Trophoblast cell (in vitro differentiated cells and primary cell): ENCODE results near the gene APBA1.

Experiments
- DNase-seq, 2 donors: peaks; one replicate each; pipeline ENCODE4 v3.0.0-alpha.2; 2016
- H2AFZ ChIP-seq: 2 replicates; pipeline ENCODE4 v1.6.1; 2013; ENCODE audit warnings: low read length, moderate library complexity, mild to moderate bottlenecking; ENCODE audit not compliant: insufficient read depth, poor library complexity
- H2AK5ac ChIP-seq: 2 replicates; pipeline ENCODE4 v1.6.1; 2013; ENCODE audit warnings: mild to moderate bottlenecking, low read length
- H2BK120ac ChIP-seq: 2 replicates; pipeline ENCODE4 v1.6.1; 2013; ENCODE audit warnings: low read length, mild to moderate bottlenecking, moderate library complexity; ENCODE audit not compliant: insufficient read depth, poor library complexity
- H2BK12ac ChIP-seq: 2 replicates; pipeline ENCODE4 v1.6.1; 2013; ENCODE audit warnings: mild to moderate bottlenecking, low read length, moderate library complexity
- H2BK5ac ChIP-seq: 2 replicates; pipeline ENCODE4 v1.6.1; 2013; ENCODE audit warnings: low read length, low read depth, moderate library complexity, mild to moderate bottlenecking; ENCODE audit not compliant: poor library complexity
- H3K14ac ChIP-seq: 2 replicates; pipeline ENCODE4 v1.6.1; 2013; ENCODE audit warnings: mild to moderate bottlenecking, low read length
- H3K18ac ChIP-seq: 2 replicates; pipeline ENCODE4 v1.6.1; 2013; ENCODE audit warnings: mild to moderate bottlenecking, low read length
- H3K23ac ChIP-seq: 2 replicates; pipeline ENCODE4 v1.6.1; 2013; ENCODE audit warnings: low read length
- H3K27ac ChIP-seq: 2 replicates; pipeline ENCODE4 v1.5.1; 2013; ENCODE audit warnings: low read depth, mild to moderate bottlenecking, inconsistent platforms, low read length, moderate library complexity
- H3K27me3 ChIP-seq: 2 replicates; pipeline ENCODE4 v1.6.1; 2013; ENCODE audit warnings: inconsistent platforms, mild to moderate bottlenecking, low read length, moderate library complexity; ENCODE audit not compliant: insufficient read depth
- H3K36me3 ChIP-seq, 2 experiments: 1 replicate in 1 of 2; 2 replicates in 1 of 2; pipeline ENCODE4 v1.6.1; 2013; ENCODE audit warnings: low read length in 2 of 2, mild to moderate bottlenecking in 2 of 2, moderate library complexity in 1 of 2; ENCODE audit not compliant: insufficient read depth in 2 of 2, control insufficient read depth in 1 of 2
- H3K4ac ChIP-seq: 2 replicates; pipeline ENCODE4 v1.6.1; 2013; ENCODE audit warnings: low read depth, mild to moderate bottlenecking, low read length, moderate library complexity
- H3K4me1 ChIP-seq, 2 experiments: 1 replicate in 1 of 2; 2 replicates in 1 of 2; pipeline ENCODE4 v1.6.1; 2013; ENCODE audit warnings: low read length in 2 of 2, mild to moderate bottlenecking in 2 of 2, moderate library complexity in 1 of 2; ENCODE audit not compliant: insufficient read depth in 2 of 2, control insufficient read depth in 1 of 2
- H3K4me2 ChIP-seq: 2 replicates; pipeline ENCODE4 v1.6.1; 2013; ENCODE audit warnings: inconsistent platforms, mild to moderate bottlenecking, low read length, moderate library complexity
- H3K4me3 ChIP-seq: 2 replicates; pipeline ENCODE4 v1.5.1; 2013; ENCODE audit warnings: mild to moderate bottlenecking, low read depth, low read length, inconsistent platforms
- H3K79me1 ChIP-seq: one replicate; pipeline ENCODE4 v1.6.1; 2013; ENCODE audit warnings: low read length
- H3K79me2 ChIP-seq: 2 replicates; pipeline ENCODE4 v1.6.1; 2013; ENCODE audit warnings: low read length, mild to moderate bottlenecking; ENCODE audit not compliant: control insufficient read depth, insufficient read depth, poor library complexity
- H3K9ac ChIP-seq: 2 replicates; pipeline ENCODE4 v1.6.1; 2013; ENCODE audit warnings: mild to moderate bottlenecking, low read length
- H3K9me3 ChIP-seq: 2 replicates; pipeline ENCODE4 v1.6.1; 2013; ENCODE audit warnings: low read depth, mild to moderate bottlenecking, control low read depth, inconsistent platforms, low read length; ENCODE audit not compliant: insufficient read depth
- H4K12ac ChIP-seq: 2 replicates; pipeline ENCODE4 v1.6.1; 2013; ENCODE audit warnings: low read depth, mild to moderate bottlenecking, low read length, moderate library complexity
- H4K8ac ChIP-seq: 2 replicates; pipeline ENCODE4 v1.6.1; 2013; ENCODE audit warnings: low read depth, mild to moderate bottlenecking, low read length, moderate library complexity
- H4K91ac ChIP-seq: one replicate; pipeline ENCODE4 v1.6.1; 2013; ENCODE audit warnings: low read depth, mild to moderate bottlenecking, low read length, moderate library complexity
- WGBS: extraction: QIAGEN DNeasy Blood & Tissue Kit; methylation state at CpG from one replicate; pipeline ENCODE4 v1.1.7; 2013; ENCODE audit warnings: missing lambda C conversion rate; ENCODE audit not compliant: insufficient read length, insufficient coverage; ENCODE audit errors: extremely low coverage; 5-methylcytosine and 5-hydroxymethylcytosine counted together

The APBA1 gene

DNA sequence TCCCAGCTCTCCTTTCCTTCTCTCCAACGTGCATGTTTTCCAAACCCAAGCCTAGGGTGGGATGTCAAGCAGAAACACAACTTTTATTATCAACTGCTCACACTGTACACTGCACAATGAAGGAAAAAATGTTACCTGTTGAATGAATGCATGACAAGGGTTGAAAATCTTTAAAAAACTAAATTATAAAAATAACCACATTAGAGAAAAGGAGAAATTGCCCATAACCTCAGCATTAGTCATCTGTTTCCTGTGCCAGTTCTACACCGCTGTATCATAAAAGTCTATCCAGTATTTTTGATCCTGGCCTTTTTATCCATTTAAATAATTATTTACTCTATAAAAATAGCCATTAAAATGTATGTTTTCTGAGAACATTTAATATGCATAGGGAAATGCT is 101.1 kb downstream of the APBA1 start:
- Histone ChIP-seq H3K4ac (no peak overlapping the region), H3K4me2 (no peak overlapping the region), H3K9me3 (no peaks in the 10 kb centered on the region), H3K9ac (no peak overlapping the region), H3K79me2 (no peaks in the 10 kb centered on the region), H4K8ac (no peak overlapping the region), H3K18ac (no peak overlapping the region), H3K4me3 (no peak overlapping the region), H3K4me1 (no peaks in the 10 kb centered on the region), H4K91ac (no peak overlapping the region), H2BK5ac (no peak overlapping the region), H3K27ac (no peak overlapping the region), H2BK120ac (no peak overlapping the region), H3K27me3 (no peaks in the 10 kb centered on the region), H3K23ac (no peak overlapping the region), H4K12ac (no peak overlapping the region), H2AK5ac (no peak overlapping the region), H2BK12ac (no peak overlapping the region), H3K36me3 (no peaks in the 10 kb centered on the region), H3K79me1 (no peaks in the 10 kb centered on the region), H3K14ac (no peak overlapping the region), H2AFZ (no peak overlapping the region)
- no peak for DNase-seq
- no CpG with 5 or more reads among the region's 2 CpGs for WGBS

DNA sequence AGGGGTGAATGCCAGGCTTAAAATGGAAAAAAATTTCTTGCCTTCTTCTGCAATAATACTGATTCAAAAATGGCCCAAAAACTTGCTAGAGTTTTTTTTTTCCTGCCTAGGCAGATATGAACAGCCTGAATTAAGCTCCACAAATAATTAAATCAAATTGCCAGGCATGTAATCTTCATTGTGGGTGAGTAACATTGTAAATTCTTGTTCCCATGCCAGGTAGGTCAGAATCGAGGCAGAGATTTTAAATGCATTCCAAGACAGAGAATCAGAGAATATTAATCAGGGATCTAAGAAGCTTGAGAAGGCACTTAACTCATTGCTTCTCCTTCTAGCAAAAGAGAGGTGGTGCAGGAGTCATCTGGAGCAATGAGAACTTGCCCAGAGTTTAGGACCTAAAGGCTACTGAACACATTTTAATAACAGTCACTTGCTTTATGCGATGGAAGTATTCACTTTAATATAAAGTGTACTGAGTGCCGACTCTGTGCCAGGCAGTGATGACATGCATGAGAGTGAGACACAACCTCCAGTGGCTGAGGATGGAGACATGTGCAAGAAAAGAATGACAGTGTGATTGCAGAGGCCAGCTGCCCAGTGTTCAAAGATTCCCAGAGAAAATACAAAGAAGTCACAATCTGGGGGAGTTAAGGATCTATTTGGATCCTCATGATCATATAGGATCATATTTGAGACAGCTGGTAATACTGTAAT is 102.3 kb downstream of the APBA1 start:
- no peak overlapping the region for H4K8ac ChIP-seq

DNA sequence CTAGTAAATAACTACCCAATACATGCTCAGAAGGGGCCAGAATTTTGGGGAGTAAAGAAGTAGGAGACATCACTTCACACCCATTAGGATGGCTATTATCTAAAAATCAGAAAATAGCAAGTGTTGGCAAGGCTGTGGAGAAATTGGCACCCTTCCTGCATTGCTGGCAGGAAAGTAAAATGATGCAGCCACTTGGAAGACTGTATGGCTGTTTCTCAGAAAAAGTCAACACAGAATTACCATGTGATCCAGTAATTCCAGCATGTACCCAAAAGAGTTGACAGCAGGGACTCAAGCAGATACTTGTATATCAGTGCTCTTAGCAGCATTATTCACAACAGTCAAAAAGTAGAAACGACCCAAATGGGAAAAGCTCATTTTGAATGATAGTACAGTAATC is 107.6 kb downstream of the APBA1 start:
- Histone ChIP-seq H3K27me3 (no peaks in the 10 kb centered on the region), H3K36me3 (no peaks in the 10 kb centered on the region), H3K23ac (no peak overlapping the region), H3K79me1 (no peaks in the 10 kb centered on the region), H3K9ac (no peak overlapping the region), H4K91ac (no peak overlapping the region), H3K9me3 (no peaks in the 10 kb centered on the region), H2BK5ac (no peak overlapping the region), H3K4me1 (no peaks in the 10 kb centered on the region), H2AFZ (no peak overlapping the region), H3K4me2 (no peak overlapping the region), H4K12ac (no peak overlapping the region), H3K14ac (no peak overlapping the region), H2BK12ac (no peak overlapping the region), H3K4ac (no peak overlapping the region), H3K18ac (no peak overlapping the region), H2BK120ac (no peak overlapping the region), H3K4me3 (no peak overlapping the region), H3K79me2 (no peaks in the 10 kb centered on the region), H2AK5ac (no peak overlapping the region), H4K8ac (no peak overlapping the region), H3K27ac (no peak overlapping the region)
- no CpG with 5 or more reads among the region's 1 CpG for WGBS
- no peak for DNase-seq

More for the DNA sequence above, 102.3 kb downstream of the APBA1 start:
- H4K91ac ChIP-seq: no peak overlapping the region
- H2AK5ac ChIP-seq: no peak overlapping the region
- H3K23ac ChIP-seq: no peak overlapping the region
- H3K4me2 ChIP-seq: no peak overlapping the region
- no peak overlapping the region for H3K4ac ChIP-seq
- H3K79me2 ChIP-seq: no peaks in the 10 kb centered on the region
- H3K27me3 ChIP-seq: no peaks in the 10 kb centered on the region
- no peak overlapping the region for H3K4me3 ChIP-seq
- no peak for DNase-seq
- H3K14ac ChIP-seq: no peak overlapping the region
- no peak overlapping the region for H3K27ac ChIP-seq
- WGBS: no CpG with 5 or more reads among the region's 3 CpGs
- H3K4me1 ChIP-seq: no peaks in the 10 kb centered on the region
- no peaks in the 10 kb centered on the region for H3K9me3 ChIP-seq
- H4K12ac ChIP-seq: no peak overlapping the region
- H3K79me1 ChIP-seq: no peaks in the 10 kb centered on the region
- no peak overlapping the region for H3K18ac ChIP-seq
- H2BK120ac ChIP-seq: no peak overlapping the region
- no peak overlapping the region for H3K9ac ChIP-seq
- H2AFZ ChIP-seq: no peak overlapping the region
- no peak overlapping the region for H2BK5ac ChIP-seq
- H3K36me3 ChIP-seq: no peaks in the 10 kb centered on the region
- no peak overlapping the region for H2BK12ac ChIP-seq

DNA sequence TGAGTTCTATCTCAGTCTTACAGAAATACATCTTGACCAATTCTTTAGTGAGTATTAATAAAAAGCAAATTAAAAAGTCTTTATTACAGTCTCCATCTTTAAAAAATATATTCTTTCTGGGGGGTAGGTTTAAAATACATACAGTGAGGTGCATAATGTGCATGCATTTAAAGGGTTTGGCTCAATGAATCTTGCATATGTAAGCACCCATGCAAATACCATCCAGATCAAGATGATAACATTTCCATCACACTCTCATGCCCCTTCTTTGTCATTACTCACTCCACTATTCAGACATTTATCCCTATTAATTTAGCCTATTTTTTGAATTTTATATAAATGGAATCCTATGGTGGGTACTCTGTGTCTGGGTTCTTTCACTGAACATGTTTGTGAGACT is 113.0 kb downstream of the APBA1 start:
- Histone ChIP-seq H3K23ac (no peak overlapping the region), H4K12ac (no peak overlapping the region)
- no peak for DNase-seq

More for the DNA sequence above, 113.0 kb downstream of the APBA1 start:
- no peak overlapping the region for H3K4me2 ChIP-seq
- H3K27me3 ChIP-seq: no peaks in the 10 kb centered on the region
- H3K27ac ChIP-seq: no peak overlapping the region
- H3K79me1 ChIP-seq: no peaks in the 10 kb centered on the region
- no peak overlapping the region for H2BK5ac ChIP-seq
- no peak overlapping the region for H4K91ac ChIP-seq
- H4K8ac ChIP-seq: no peak overlapping the region
- H3K4me1 ChIP-seq: no peaks in the 10 kb centered on the region
- H3K18ac ChIP-seq: no peak overlapping the region
- H3K36me3 ChIP-seq: no peaks in the 10 kb centered on the region
- H3K79me2 ChIP-seq: no peaks in the 10 kb centered on the region
- no peak overlapping the region for H2BK120ac ChIP-seq
- H2AK5ac ChIP-seq: no peak overlapping the region
- H3K4me3 ChIP-seq: no peak overlapping the region
- no peaks in the 10 kb centered on the region for H3K9me3 ChIP-seq
- no peak overlapping the region for H3K14ac ChIP-seq
- H2BK12ac ChIP-seq: no peak overlapping the region
- no peak overlapping the region for H3K4ac ChIP-seq
- no peak overlapping the region for H3K9ac ChIP-seq
- H2AFZ ChIP-seq: no peak overlapping the region
